Mesendoderm (in vitro differentiated cells): Measurements from ENCODE around the gene MTURN.

Experiments
- DNase-seq: peaks from one replicate; pipeline ENCODE4 v3.0.0; 2013
- H2AK5ac ChIP-seq: 2 replicates; pipeline ENCODE4 v1.6.1; 2013; ENCODE audit warnings: low read length, inconsistent platforms
- H2BK120ac ChIP-seq: 2 replicates; pipeline ENCODE4 v1.6.1; 2013; ENCODE audit warnings: low read depth, mild to moderate bottlenecking, low read length, moderate library complexity, mixed read lengths
- H2BK15ac ChIP-seq: replicated peaks from 2 replicates; pipeline ENCODE4 v1.6.1; 2013; ENCODE audit warnings: low read depth, mild to moderate bottlenecking, moderate library complexity
- H2BK5ac ChIP-seq: 2 replicates; pipeline ENCODE4 v1.6.1; 2013; ENCODE audit warnings: low read length, inconsistent platforms
- H3K18ac ChIP-seq: 2 replicates; pipeline ENCODE4 v1.6.1; 2013; ENCODE audit warnings: mild to moderate bottlenecking, low read length, mixed read lengths
- H3K23ac ChIP-seq: one replicate; pipeline ENCODE4 v1.6.1; 2013; ENCODE audit warnings: low read length
- H3K27ac ChIP-seq: 2 replicates; pipeline ENCODE4 v1.5.1; 2013; ENCODE audit warnings: low read depth, mild to moderate bottlenecking, inconsistent platforms, low read length, moderate library complexity
- H3K27me3 ChIP-seq: 2 replicates; pipeline ENCODE4 v1.6.1; 2013; ENCODE audit warnings: low read length, control low read depth, mild to moderate bottlenecking, inconsistent platforms; ENCODE audit not compliant: insufficient read depth, poor library complexity
- H3K36me3 ChIP-seq: 2 replicates; pipeline ENCODE4 v1.6.1; 2013; ENCODE audit warnings: low read length, inconsistent platforms; ENCODE audit not compliant: control insufficient read depth, insufficient read depth
- H3K4ac ChIP-seq: one replicate; pipeline ENCODE4 v1.6.1; 2013; ENCODE audit warnings: low read depth, mild to moderate bottlenecking, low read length, moderate library complexity
- H3K4me1 ChIP-seq: 2 replicates; pipeline ENCODE4 v1.6.1; 2013; ENCODE audit warnings: low read depth, low read length, inconsistent platforms; ENCODE audit not compliant: control insufficient read depth
- H3K4me2 ChIP-seq: 2 replicates; pipeline ENCODE4 v1.6.1; 2013; ENCODE audit warnings: low read length
- H3K4me3 ChIP-seq: 2 replicates; pipeline ENCODE4 v1.5.1; 2013; ENCODE audit warnings: mild to moderate bottlenecking, low read length
- H3K56ac ChIP-seq: one replicate; pipeline ENCODE4 v1.6.1; 2013; ENCODE audit warnings: low read length
- H3K79me1 ChIP-seq: 2 replicates; pipeline ENCODE4 v1.6.1; 2013; ENCODE audit warnings: low read length, inconsistent platforms
- H3K79me2 ChIP-seq: 2 replicates; pipeline ENCODE4 v1.6.1; 2013; ENCODE audit warnings: mild to moderate bottlenecking, low read length; ENCODE audit not compliant: control insufficient read depth, insufficient read depth
- H3K9ac ChIP-seq: 2 replicates; pipeline ENCODE4 v1.6.1; 2013; ENCODE audit warnings: low read length, inconsistent platforms
- H4K5ac ChIP-seq: one replicate; pipeline ENCODE4 v1.6.1; 2013; ENCODE audit warnings: low read length
- H4K8ac ChIP-seq: one replicate; pipeline ENCODE4 v1.6.1; 2013; ENCODE audit warnings: low read depth, mild to moderate bottlenecking, control low read depth, low read length, moderate library complexity
- WGBS: extraction: QIAGEN DNeasy Blood & Tissue Kit; methylation state at CpG from one replicate; pipeline ENCODE4 v1.1.7; 2013; ENCODE audit warnings: low lambda C conversion rate, missing lambda C conversion rate; ENCODE audit not compliant: insufficient coverage; ENCODE audit errors: extremely low coverage; 5-methylcytosine and 5-hydroxymethylcytosine counted together

The MTURN gene

GRCh38 chr7:30119890-30120577 lies 14.8 kb upstream of the MTURN start:
- no peak overlapping the region for H4K8ac ChIP-seq
- no peaks in the 10 kb centered on the region for H3K79me2 ChIP-seq
- H2BK120ac ChIP-seq: no peak overlapping the region
- H2BK15ac ChIP-seq: no peak overlapping the region
- H3K27me3 ChIP-seq: no peaks in the 10 kb centered on the region
- no peak overlapping the region for H2BK5ac ChIP-seq
- WGBS: no CpG with 5 or more reads among the region's 4 CpGs
- no peak overlapping the region for H3K56ac ChIP-seq
- no peaks in the 10 kb centered on the region for H3K4me1 ChIP-seq
- no peak overlapping the region for H3K9ac ChIP-seq
- H3K79me1 ChIP-seq: no peaks in the 10 kb centered on the region
- no peaks in the 10 kb centered on the region for H3K36me3 ChIP-seq
- H3K4ac ChIP-seq: no peak overlapping the region
- H3K4me3 ChIP-seq: no peak overlapping the region
- no peak overlapping the region for H4K5ac ChIP-seq
- H2AK5ac ChIP-seq: no peak overlapping the region
- H3K23ac ChIP-seq: no peak overlapping the region
- no peak overlapping the region for H3K18ac ChIP-seq
- no peak overlapping the region for H3K27ac ChIP-seq
- H3K4me2 ChIP-seq: no peak overlapping the region
- no peak for DNase-seq

GRCh38 chr7:30133736-30134610 lies 813 bp upstream of the MTURN start:
- Histone ChIP-seq H3K36me3 (no peaks in the 10 kb centered on the region), H3K56ac (peak overlapping the region; percentile 75), H2BK5ac (no peak overlapping the region), H2AK5ac (no peak overlapping the region), H4K8ac (no peak overlapping the region), H3K79me1 (no peaks in the 10 kb centered on the region), H2BK120ac (no peak overlapping the region), H3K4me2 (peak overlapping the region; percentile 90), H3K27ac (no peak overlapping the region), H3K27me3 (peaks cover 3% of the 10 kb centered on the region), H3K4me3 (peak overlapping the region; percentile 47), H2BK15ac (no peak overlapping the region), H3K79me2 (no peaks in the 10 kb centered on the region), H4K5ac (no peak overlapping the region), H3K4me1 (no peaks in the 10 kb centered on the region), H3K4ac (no peak overlapping the region), H3K23ac (no peak overlapping the region), H3K9ac (peak overlapping the region; percentile 60), H3K18ac (peak overlapping the region; percentile 66)
- DNase-seq: no peak
- WGBS: no CpG with 5 or more reads among the region's 13 CpGs

- H2BK15ac ChIP-seq: no peak overlapping the region
- peak overlapping the region; percentile 67 for H3K9ac ChIP-seq
- no peak overlapping the region for H3K23ac ChIP-seq
- H3K79me1 ChIP-seq: no peaks in the 10 kb centered on the region
- WGBS: no CpG with 5 or more reads among the region's 93 CpGs
- H3K4ac ChIP-seq: no peak overlapping the region
- no peak for DNase-seq
- H3K79me2 ChIP-seq: no peaks in the 10 kb centered on the region
- no peak overlapping the region for H4K8ac ChIP-seq
- H4K5ac ChIP-seq: no peak overlapping the region
- no peaks in the 10 kb centered on the region for H3K4me1 ChIP-seq
- H3K18ac ChIP-seq: no peak overlapping the region
- no peak overlapping the region for H2AK5ac ChIP-seq
- H2BK5ac ChIP-seq: no peak overlapping the region
- no peak overlapping the region for H2BK120ac ChIP-seq
- H3K27me3 ChIP-seq: peaks cover 3% of the 10 kb centered on the region
- peak overlapping the region; percentile 99 for H3K4me2 ChIP-seq
- peak overlapping the region; percentile 61 for H3K4me3 ChIP-seq
- no peaks in the 10 kb centered on the region for H3K36me3 ChIP-seq
- peak overlapping the region; percentile 82 for H3K56ac ChIP-seq
- H3K27ac ChIP-seq: no peak overlapping the region
Measured at GRCh38 chr7:30135301-30136116, 723 bp downstream of the MTURN start.

GRCh38 chr7:30136117-30136731 lies 1.4 kb downstream of the MTURN start:
- H3K4me1 ChIP-seq: no peaks in the 10 kb centered on the region
- peak overlapping the region; percentile 67 for H3K9ac ChIP-seq
- no peak overlapping the region for H4K8ac ChIP-seq
- H3K23ac ChIP-seq: no peak overlapping the region
- WGBS: no CpG with 5 or more reads among the region's 36 CpGs
- no peak overlapping the region for H2BK15ac ChIP-seq
- no peaks in the 10 kb centered on the region for H3K79me2 ChIP-seq
- no peak overlapping the region for H3K18ac ChIP-seq
- H3K56ac ChIP-seq: peak overlapping the region; percentile 82
- no peak overlapping the region for H2BK120ac ChIP-seq
- H3K79me1 ChIP-seq: no peaks in the 10 kb centered on the region
- H3K36me3 ChIP-seq: no peaks in the 10 kb centered on the region
- peaks cover 3% of the 10 kb centered on the region for H3K27me3 ChIP-seq
- peak overlapping the region; percentile 61 for H3K4me3 ChIP-seq
- no peak overlapping the region for H2AK5ac ChIP-seq
- peak overlapping the region; percentile 99 for H3K4me2 ChIP-seq
- no peak for DNase-seq
- H4K5ac ChIP-seq: no peak overlapping the region
- no peak overlapping the region for H3K4ac ChIP-seq
- H2BK5ac ChIP-seq: no peak overlapping the region
- H3K27ac ChIP-seq: no peak overlapping the region

DNA sequence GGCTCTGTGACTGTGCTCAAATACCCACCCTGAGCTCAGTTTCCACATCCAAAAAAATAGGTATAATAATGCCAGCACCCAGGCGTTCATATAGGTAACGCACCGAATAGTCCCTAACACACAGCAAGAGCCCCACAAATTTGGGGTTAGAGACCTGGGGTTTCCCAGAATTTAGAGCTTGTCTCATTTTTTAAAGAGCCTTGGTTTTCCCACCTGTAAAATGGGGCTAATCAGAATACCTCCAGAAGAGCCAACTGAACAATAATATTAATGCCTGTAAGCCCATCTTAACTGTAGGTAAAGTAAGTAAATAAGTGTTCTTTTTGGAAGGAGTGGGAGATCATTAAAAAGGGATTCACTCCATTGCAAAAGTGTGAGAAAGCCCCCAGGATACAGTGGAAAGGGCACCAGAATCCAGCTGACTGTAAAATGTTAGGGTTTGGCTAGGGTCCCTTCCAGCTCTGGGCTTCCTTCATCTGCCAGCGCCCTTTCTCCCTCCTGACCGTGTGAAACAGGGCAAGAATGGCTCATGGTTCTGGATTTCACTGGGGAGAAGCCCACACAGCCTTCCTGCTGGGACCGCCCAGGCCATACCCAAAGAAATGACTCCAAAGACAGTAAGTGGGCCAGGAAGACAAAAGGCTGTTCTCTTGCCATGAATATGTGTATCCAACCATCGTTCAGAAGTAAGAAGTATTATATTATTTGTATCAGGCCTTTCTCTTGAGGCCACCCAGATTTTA lies 2.1 kb downstream of the MTURN start:
- Histone ChIP-seq H4K5ac (no peak overlapping the region), H3K4ac (no peak overlapping the region), H3K4me3 (no peak overlapping the region), H3K56ac (peak overlapping the region; percentile 82), H4K8ac (no peak overlapping the region), H3K27me3 (peaks cover 3% of the 10 kb centered on the region), H2BK5ac (no peak overlapping the region), H3K4me1 (no peaks in the 10 kb centered on the region), H3K36me3 (no peaks in the 10 kb centered on the region), H3K27ac (no peak overlapping the region), H3K79me1 (no peaks in the 10 kb centered on the region), H3K79me2 (no peaks in the 10 kb centered on the region), H2BK120ac (no peak overlapping the region), H3K18ac (no peak overlapping the region), H3K4me2 (no peak overlapping the region), H2BK15ac (no peak overlapping the region), H3K9ac (no peak overlapping the region), H2AK5ac (no peak overlapping the region), H3K23ac (no peak overlapping the region)
- DNase-seq: no peak
- WGBS: no CpG with 5 or more reads among the region's 7 CpGs
